Panc1 (cell line): ENCODE measurements around the gene GNAI3.

ENCODE experiments used
- CTCF ChIP-seq: fragments of 450-650 bp; IDR thresholded peaks from 2 replicates; pipeline ENCODE4 v1.5.1; 2017; ENCODE audit warnings: mild to moderate bottlenecking
- REST ChIP-seq, 2 experiments: IDR thresholded peaks; 2 replicates each; pipeline ENCODE4 v1.6.1; 2011 to 2012; ENCODE audit warnings: low read depth in 2 of 2, control low read depth in 1 of 2, low read length in 1 of 2, mild to moderate bottlenecking in 1 of 2, moderate library complexity in 1 of 2; ENCODE audit not compliant: insufficient read depth in 1 of 2
- SIN3A ChIP-seq: IDR thresholded peaks from 2 replicates; pipeline ENCODE4 v1.6.1; 2012; ENCODE audit warnings: low read depth, mild to moderate bottlenecking, low read length, moderate library complexity, borderline replicate concordance; ENCODE audit not compliant: insufficient read depth

GRCh38 chr1:109564194-109564878 lies 15.9 kb downstream of the GNAI3 start:
- no peak for TF ChIP-seq CTCF
- TF ChIP-seq REST (IDR thresholded peaks at IDR 0.05; ENCODE audit: insufficient read depth in 1 of 2, low read depth in 2 of 2, low read length in 1 of 2) = no peak
- TF ChIP-seq SIN3A = no peak
